Testis (tissue), 3 donors: ENCODE results near the gene SIRPG. TPM values are rescaled to one million over a fixed set of nuclear protein-coding genes. Genes with fewer than 3 reads are reported as not detected.
"Not testable (repeated sequence)": the region's sequence is repeated elsewhere in the genome, so short reads cannot be mapped to it uniquely, and the experiment has no call there.

ENCODE experiments used
- DNase-seq: peaks from one replicate; pipeline ENCODE4 v3.0.0-alpha.2; 2019
- H3K27ac ChIP-seq, 2 donors: fragments of 200-600 bp; sonication (generic); one replicate each; pipeline ENCODE4 v1.5.1; 2019
- H3K27me3 ChIP-seq: fragments of 200-600 bp; sonication (generic); one replicate; pipeline ENCODE4 v1.5.1; 2019
- H3K36me3 ChIP-seq: fragments of 200-600 bp; sonication (generic); one replicate; pipeline ENCODE4 v1.5.1; 2017; ENCODE audit warnings: low read depth; ENCODE audit errors: missing control alignments
- H3K4me1 ChIP-seq: fragments of 200-600 bp; sonication (generic); one replicate; pipeline ENCODE4 v1.5.1; 2019
- H3K4me3 ChIP-seq, 2 donors: fragments of 200-600 bp; sonication (generic); one replicate each; pipeline ENCODE4 v1.5.1; 2017 to 2019
- H3K9me3 ChIP-seq: fragments of 200-600 bp; sonication (generic); one replicate; pipeline ENCODE4 v1.5.1; 2017
- CTCF ChIP-seq, 3 experiments: fragments of 450-650 bp in 2 of 3; fragments of 200-600 bp in 1 of 3; sonication (generic) in 1 of 3; IDR thresholded peaks; one replicate each; pipeline ENCODE4 v1.5.1; 2016 to 2019; ENCODE audit warnings: antibody characterized with exemption in 3 of 3, mild to moderate bottlenecking in 2 of 3, moderate library complexity in 1 of 3
- POLR2A ChIP-seq: fragments of 450-650 bp; IDR thresholded peaks from one replicate; pipeline ENCODE4 v1.6.1; 2017; ENCODE audit warnings: antibody characterized with exemption, mild to moderate bottlenecking, moderate library complexity
- WGBS, 2 donors: methylation state at CpG; one replicate each; pipeline ENCODE4 v1.1.5; 2018; 5-methylcytosine and 5-hydroxymethylcytosine counted together
- intact Hi-C: fragments of 100-400 bp; cut with DNase I; formaldehyde crosslinking; loops from one replicate; pipeline ENCODE4 v1.15.1; 2023; ENCODE audit warnings: low total_unique reads
- polyA plus RNA-seq: library from polyadenylated mRNA; stranded (reverse); fragments of 350-450 nt; fragmentation: Illumina TruSeq; extraction: RNeasy Lipid Tissue Mini Kit (QIAGEN cat#74804); gene quantifications from one replicate; pipeline ENCODE4 v1.2.3, GENCODE V29; 2014; ENCODE audit warnings: low read depth, low replicate concordance; ENCODE audit not compliant: insufficient read depth
- total RNA-seq, 2 donors: library from RNA; depleted of rRNA; stranded (reverse); fragments of >200 nt; gene quantifications; one replicate each; pipeline ENCODE4 v1.2.3, GENCODE V29; 2016

The SIRPG gene
- total and polyA plus RNA-seq, 3 donors from 2014 or later: 1.1 to 13.9 (median 3.4) TPM

GRCh38 chr20:1619861-1620444, 37.6 kb downstream of the SIRPG start, which contains the start of gene SIRPB1:
Gene SIRPB1, minus strand, starts transcription at chr20:1620009. Its CDS starts 65 bp downstream, at chr20:1619944.
- no peak for TF ChIP-seq CTCF (IDR thresholded peaks at IDR 0.05)
- no peak for TF ChIP-seq POLR2A
- WGBS, 2 donors: 68 to 79% methylated on average over 5 of the region's 5 CpGs
- Histone ChIP-seq H3K27ac (no peak within 1 kb of the TSS), H3K27me3 (no peaks in the 10 kb centered on the region), H3K4me3 (no peak within 1 kb of the TSS), H3K36me3 (no peaks in the 10 kb centered on the region), H3K9me3 (no peaks in the 10 kb centered on the region), H3K4me1 (no peaks in the 10 kb centered on the region)
- intact Hi-C loops: no loop called here
- DNase-seq: no peak

GRCh38 chr20:1618954-1619540, 38.5 kb downstream of the SIRPG start:
- DNase-seq: no peak
- TF ChIP-seq POLR2A (no peak), CTCF (IDR thresholded peaks at IDR 0.05) (no peak)
- intact Hi-C loops: no loop called here

GRCh38 chr20:1618479-1618878, 39.1 kb downstream of the SIRPG start:
- Histone ChIP-seq H3K27ac (no peak overlapping the region), H3K4me1 (no peaks in the 10 kb centered on the region), H3K27me3 (no peaks in the 10 kb centered on the region), H3K4me3 (no peak overlapping the region), H3K9me3 (no peaks in the 10 kb centered on the region), H3K36me3 (no peaks in the 10 kb centered on the region)
- TF ChIP-seq CTCF (IDR thresholded peaks at IDR 0.05): no peak
- TF ChIP-seq POLR2A: no peak
- no peak for DNase-seq
- intact Hi-C loops: no loop called here

More at GRCh38 chr20:1618954-1619540, 38.5 kb downstream of the SIRPG start:
- no peaks in the 10 kb centered on the region for H3K4me1 ChIP-seq
- no peak overlapping the region for H3K27ac ChIP-seq
- H3K36me3 ChIP-seq: no peaks in the 10 kb centered on the region
- no peaks in the 10 kb centered on the region for H3K27me3 ChIP-seq
- no peak overlapping the region for H3K4me3 ChIP-seq
- no peaks in the 10 kb centered on the region for H3K9me3 ChIP-seq

GRCh38 chr20:1616858-1617434, 40.6 kb downstream of the SIRPG start:
- Histone ChIP-seq H3K4me1 (no peaks in the 10 kb centered on the region), H3K27me3 (no peaks in the 10 kb centered on the region), H3K36me3 (no peaks in the 10 kb centered on the region), H3K4me3 (no peak overlapping the region), H3K27ac (no peak overlapping the region), H3K9me3 (no peaks in the 10 kb centered on the region)
- no peak for TF ChIP-seq CTCF (IDR thresholded peaks at IDR 0.05)
- no peak for TF ChIP-seq POLR2A
- no peak for DNase-seq
- intact Hi-C loops: no loop called here

GRCh38 chr20:1610404-1610803, 47.2 kb downstream of the SIRPG start:
- H3K9me3 ChIP-seq, DNase-seq, H3K36me3 ChIP-seq, intact Hi-C loops, H3K27ac ChIP-seq, H3K4me1 ChIP-seq, H3K4me3 ChIP-seq, H3K27me3 ChIP-seq: not testable (repeated sequence)
- WGBS, 2 donors: 61% methylated on average over 5 of the region's 5 CpGs; no CpG with 5 or more reads in 1 of the 2 donors

- H3K4me3 ChIP-seq, intact Hi-C loops: not testable (repeated sequence)
- WGBS, 2 donors: 88% methylated on average over 3 of the region's 5 CpGs; no CpG with 5 or more reads in 1 of the 2 donors
Observed at GRCh38 chr20:1608678-1609347, 48.8 kb downstream of the SIRPG start.

More at GRCh38 chr20:1608678-1609347, 48.8 kb downstream of the SIRPG start:
- not testable (repeated sequence) for H3K27me3 ChIP-seq, DNase-seq, H3K36me3 ChIP-seq, H3K9me3 ChIP-seq, H3K27ac ChIP-seq, H3K4me1 ChIP-seq
